ENCODE data around the gene PTPRU. TPM values are rescaled to one million over a fixed set of nuclear protein-coding genes. Genes with fewer than 3 reads are reported as not detected.

PTPRU gene
- total RNA-seq, 4 donors from 2014 or later, result 4.3 to 15.9 (median 7.5) TPM

- Histone ChIP-seq H3K36me3 (peaks cover 0 to 10% (median 0%) of the 10 kb centered on the region in 3 donors), H3K4me1 (peaks cover 0 to 4% (median 0%) of the 10 kb centered on the region in 3 donors), H3K27me3 (no peaks in the 10 kb centered on the region), H3K9me3 (no peaks in the 10 kb centered on the region), H3K4me3 (no peak overlapping the region), H3K27ac (no peak overlapping the region)
- 86 to 89% methylated on average over 6 to 8 of the region's 15 CpGs for whole genome bisulfite sequencing, 2 donors
- TF ChIP-seq CTCF (IDR thresholded peaks at IDR 0.05) (no peak), POLR2A (IDR thresholded peaks at IDR 0.05) (no peak)
- intact Hi-C loops (cut with DNase I), result no loop called here
- no peak for DNase-seq
These were observed 78.9 kb downstream of the PTPRU start for GRCh38 chr1:29315262-29315661.

GRCh38 chr1:29315876-29316275 lies 79.6 kb downstream of the PTPRU start:
- 67 to 84% methylated on average over 1 to 2 of the region's 4 CpGs for WGBS, 2 donors
- Histone ChIP-seq H3K27me3 (no peaks in the 10 kb centered on the region), H3K36me3 (peaks cover 0 to 10% (median 0%) of the 10 kb centered on the region in 3 donors), H3K4me3 (no peak overlapping the region), H3K27ac (no peak overlapping the region), H3K9me3 (no peaks in the 10 kb centered on the region), H3K4me1 (peaks cover 0 to 10% (median 0%) of the 10 kb centered on the region in 3 donors)
- TF ChIP-seq POLR2A (IDR thresholded peaks at IDR 0.05) (no peak), CTCF (IDR thresholded peaks at IDR 0.05) (no peak)
- intact Hi-C loops (cut with DNase I), result no loop called here
- DNase-seq, result no peak

- peaks cover 0 to 10% (median 0%) of the 10 kb centered on the region in 3 donors for H3K36me3 ChIP-seq
- H3K4me1 ChIP-seq, result peaks cover 0 to 11% (median 0%) of the 10 kb centered on the region in 3 donors
- no peaks in the 10 kb centered on the region for H3K9me3 ChIP-seq
- no peak overlapping the region for H3K27ac ChIP-seq
- TF ChIP-seq CTCF (IDR thresholded peaks at IDR 0.05) (no peak), POLR2A (IDR thresholded peaks at IDR 0.05) (no peak)
- WGBS, 2 donors, result 84 to 88% methylated on average over 6 to 12 of the region's 30 CpGs
- no peaks in the 10 kb centered on the region for H3K27me3 ChIP-seq
- intact Hi-C loops (cut with DNase I), result no loop called here
- no peak for DNase-seq
- no peak overlapping the region for H3K4me3 ChIP-seq
These were observed 81.0 kb downstream of the PTPRU start for GRCh38 chr1:29317063-29317915.

- 40% methylated on average over 1 of the region's 5 CpGs; no CpG with 5 or more reads in 1 of the 2 donors for WGBS, 2 donors
- Histone ChIP-seq H3K27me3 (no peaks in the 10 kb centered on the region), H3K27ac (no peak overlapping the region), H3K9me3 (no peaks in the 10 kb centered on the region), H3K4me1 (peaks cover 0 to 11% (median 0%) of the 10 kb centered on the region in 3 donors), H3K36me3 (peaks cover 0 to 10% (median 0%) of the 10 kb centered on the region in 3 donors), H3K4me3 (no peak overlapping the region)
- intact Hi-C loops (cut with DNase I), result no loop called here
- DNase-seq, result no peak
- no peak for TF ChIP-seq POLR2A (IDR thresholded peaks at IDR 0.05)
- no peak for TF ChIP-seq CTCF (IDR thresholded peaks at IDR 0.05)
These were observed 81.7 kb downstream of the PTPRU start for GRCh38 chr1:29317916-29318530.

- Histone ChIP-seq H3K4me3 (no peak overlapping the region), H3K27ac (no peak overlapping the region), H3K9me3 (no peaks in the 10 kb centered on the region), H3K36me3 (peaks cover 0 to 10% (median 0%) of the 10 kb centered on the region in 3 donors), H3K27me3 (no peaks in the 10 kb centered on the region), H3K4me1 (peaks cover 0 to 11% (median 0%) of the 10 kb centered on the region in 3 donors)
- 90 to 92% methylated on average over 2 to 10 of the region's 10 CpGs for WGBS, 2 donors
- DNase-seq, result no peak
- no peak for TF ChIP-seq POLR2A (IDR thresholded peaks at IDR 0.05)
- no peak for TF ChIP-seq CTCF (IDR thresholded peaks at IDR 0.05)
- intact Hi-C loops (cut with DNase I), result no loop called here
These were observed 82.4 kb downstream of the PTPRU start for GRCh38 chr1:29318724-29319123.

Measured in esophagus squamous epithelium (tissue), 5 donors.